ENCODE measurements around the gene PLSCR3. TPM values are rescaled to one million over a fixed set of nuclear protein-coding genes. Genes with fewer than 3 reads are reported as not detected.

The PLSCR3 gene
- total RNA-seq, 1 experiment from 2014 or later, result 53.0 TPM

DNA sequence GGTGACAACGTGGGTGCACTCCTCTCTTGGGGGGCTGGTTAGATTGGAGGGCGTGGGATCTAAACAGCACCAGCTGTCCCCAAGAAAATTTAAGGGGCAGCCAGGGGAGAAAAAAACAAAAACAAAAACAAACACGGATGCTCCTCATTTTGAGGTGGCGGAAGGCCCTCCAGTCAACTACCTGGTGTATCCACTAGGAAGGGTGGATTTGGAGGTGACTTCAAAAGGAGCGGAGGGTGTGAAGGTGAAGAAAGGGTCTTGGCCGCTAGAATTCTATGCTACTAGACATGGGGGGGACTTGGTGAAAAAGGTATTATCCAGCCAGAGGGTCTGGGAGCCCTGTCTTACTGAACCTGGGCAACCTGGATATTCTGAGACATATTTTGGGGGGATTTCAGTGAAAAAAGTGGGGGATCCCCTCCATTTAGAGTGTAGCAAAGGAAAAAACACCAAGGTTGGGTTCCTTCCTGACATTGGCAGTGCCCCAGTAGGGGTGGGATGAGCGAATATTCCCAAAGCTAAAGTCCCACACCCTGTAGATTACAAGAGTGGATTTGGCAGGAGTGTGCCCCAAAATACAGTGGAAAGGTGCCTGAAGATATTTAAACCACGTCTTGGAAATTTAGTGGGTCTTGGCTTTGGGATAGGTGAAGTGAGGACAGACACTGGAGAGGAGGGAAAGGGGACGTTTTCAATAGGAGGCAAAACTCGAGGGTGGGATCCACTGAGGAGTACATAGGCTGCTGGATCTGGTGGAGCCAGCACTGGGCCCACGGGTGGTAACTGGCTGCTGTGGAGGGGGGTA, 44.5 kb upstream of the PLSCR3 start:
- no peaks in the 10 kb centered on the region for H4K20me1 ChIP-seq (ENCODE audit: insufficient read depth)
- no peaks in the 10 kb centered on the region for H3K36me3 ChIP-seq (ENCODE audit: low read depth)
- no TSS peak for BruUV-seq (replicated peaks)
- intact Hi-C loops (cut with micrococcal nuclease; ENCODE audit: unreplicated experiment), result loop anchor here (1.0 to 5.0 kb wide), 2 partner anchors 63 to 122 kb away; partner anchors contain the start of gene SENP3
- TF ChIP-seq EZH2 (IDR thresholded peaks at IDR 0.05; ENCODE audit: low read depth), result no peak
- TF ChIP-seq, protein P1, sequence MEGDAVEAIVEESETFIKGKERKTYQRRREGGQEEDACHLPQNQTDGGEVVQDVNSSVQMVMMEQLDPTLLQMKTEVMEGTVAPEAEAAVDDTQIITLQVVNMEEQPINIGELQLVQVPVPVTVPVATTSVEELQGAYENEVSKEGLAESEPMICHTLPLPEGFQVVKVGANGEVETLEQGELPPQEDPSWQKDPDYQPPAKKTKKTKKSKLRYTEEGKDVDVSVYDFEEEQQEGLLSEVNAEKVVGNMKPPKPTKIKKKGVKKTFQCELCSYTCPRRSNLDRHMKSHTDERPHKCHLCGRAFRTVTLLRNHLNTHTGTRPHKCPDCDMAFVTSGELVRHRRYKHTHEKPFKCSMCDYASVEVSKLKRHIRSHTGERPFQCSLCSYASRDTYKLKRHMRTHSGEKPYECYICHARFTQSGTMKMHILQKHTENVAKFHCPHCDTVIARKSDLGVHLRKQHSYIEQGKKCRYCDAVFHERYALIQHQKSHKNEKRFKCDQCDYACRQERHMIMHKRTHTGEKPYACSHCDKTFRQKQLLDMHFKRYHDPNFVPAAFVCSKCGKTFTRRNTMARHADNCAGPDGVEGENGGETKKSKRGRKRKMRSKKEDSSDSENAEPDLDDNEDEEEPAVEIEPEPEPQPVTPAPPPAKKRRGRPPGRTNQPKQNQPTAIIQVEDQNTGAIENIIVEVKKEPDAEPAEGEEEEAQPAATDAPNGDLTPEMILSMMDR (conservative IDR thresholded peaks at IDR 0.05), result no peak
- no peak overlapping the region for H2AFZ ChIP-seq
- no peaks in the 10 kb centered on the region for H3K9me2 ChIP-seq (ENCODE audit: insufficient read depth)
- peak overlapping the region; percentile 71 for H3K4me3 ChIP-seq
- H3K27ac ChIP-seq, result no peak overlapping the region
- ChIA-PET CTCF (no interaction called here), POLR2A (ENCODE audit: unreplicated experiment) (interaction anchor here (0.6 to 0.8 kb wide), 2 partner anchors 20 to 249 kb away, joined by 6 to 21 read pairs; no protein-coding TSS in a partner anchor)
- no peaks in the 10 kb centered on the region for H3K9me3 ChIP-seq (ENCODE audit: insufficient read depth, low read depth)
- H3K27me3 ChIP-seq (ENCODE audit: insufficient read depth, low read depth), result no peaks in the 10 kb centered on the region
- no peak for DNase-seq
- peaks cover 13% of the 10 kb centered on the region; the same call in 1 of the 2 replicates for H3F3A ChIP-seq (ENCODE audit: insufficient read depth, low read depth)
- H3K79me2 ChIP-seq (ENCODE audit: low read depth), result peaks cover 8% of the 10 kb centered on the region; the same call in 1 of the 2 replicates
- H3K4me2 ChIP-seq, result peak overlapping the region; percentile 90
- peaks cover 9% of the 10 kb centered on the region; the same call in 1 of the 2 replicates for H3K4me1 ChIP-seq (replicated peaks; ENCODE audit: insufficient read depth)

DNA sequence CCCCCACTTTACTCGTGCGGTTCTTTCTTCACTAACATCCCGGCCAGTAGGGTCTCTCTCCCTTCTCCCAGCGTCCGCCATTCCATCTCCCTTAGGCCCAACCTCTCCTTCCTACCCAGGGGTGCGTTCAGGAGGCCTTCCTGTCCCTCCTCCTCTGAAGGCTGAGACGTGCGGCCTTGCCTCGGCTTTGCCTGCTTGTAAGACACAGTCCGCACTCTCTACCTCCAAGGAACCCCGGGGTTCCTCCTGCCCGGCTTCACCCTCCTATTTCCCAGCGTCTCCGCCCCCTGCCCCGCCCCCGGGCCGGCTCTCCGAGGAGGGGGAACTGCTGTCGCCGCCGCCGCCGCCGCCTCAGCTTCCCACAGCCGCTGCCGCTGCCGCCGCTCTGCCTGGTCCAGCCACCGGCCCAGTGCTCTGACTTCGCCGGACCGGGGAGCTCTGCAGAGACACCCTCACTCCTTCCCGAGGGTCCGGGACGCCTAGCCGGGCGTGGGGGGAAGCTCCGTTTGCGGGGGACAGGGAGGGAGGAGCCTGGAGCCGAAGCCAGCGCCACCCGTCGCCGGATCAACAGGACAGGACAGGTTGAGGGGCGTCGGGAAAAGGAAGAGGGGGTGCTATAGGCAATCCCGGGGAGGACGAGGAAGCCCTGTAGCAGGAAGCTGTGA, 43.8 kb upstream of the PLSCR3 start:
- H3K27me3 ChIP-seq (ENCODE audit: insufficient read depth, low read depth), result no peaks in the 10 kb centered on the region
- H3K27ac ChIP-seq, result no peak overlapping the region

More for the DNA sequence above, 43.8 kb upstream of the PLSCR3 start:
- Histone ChIP-seq H4K20me1 (ENCODE audit: insufficient read depth) (no peaks in the 10 kb centered on the region), H3F3A (ENCODE audit: insufficient read depth, low read depth) (peaks cover 13% of the 10 kb centered on the region; the same call in 1 of the 2 replicates), H3K79me2 (ENCODE audit: low read depth) (peaks cover 8% of the 10 kb centered on the region; the same call in 1 of the 2 replicates), H2AFZ (no peak overlapping the region), H3K9me2 (ENCODE audit: insufficient read depth) (no peaks in the 10 kb centered on the region), H3K4me1 (replicated peaks; ENCODE audit: insufficient read depth) (0 out of 2 replicates have a peak, but pooled peaks cover 7% of the 10 kb centered on the region), H3K4me3 (peak overlapping the region; percentile 11; the same call in 1 of the 2 replicates), H3K36me3 (ENCODE audit: low read depth) (no peaks in the 10 kb centered on the region), H3K9me3 (ENCODE audit: insufficient read depth, low read depth) (no peaks in the 10 kb centered on the region), H3K4me2 (peak overlapping the region; percentile 90)
- BruUV-seq (replicated peaks), result no TSS peak
- intact Hi-C loops (cut with micrococcal nuclease; ENCODE audit: unreplicated experiment), result loop anchor here (1.0 to 5.0 kb wide), 3 partner anchors 43 to 123 kb away; partner anchors contain the start of genes PLSCR3 and SENP3
- ChIA-PET POLR2A (ENCODE audit: unreplicated experiment) (interaction anchor here (0.6 kb wide), 2 partner anchors 145 to 250 kb away, joined by 6 to 7 read pairs; no protein-coding TSS in a partner anchor), CTCF (no interaction called here)
- TF ChIP-seq, protein P1 (conservative IDR thresholded peaks at IDR 0.05), result no peak
- peak in 1 of 2 experiments; percentile 84 for DNase-seq
